Activated CD4-positive, alpha-beta T cell treated with anti-CD3 and anti-CD28 coated beads for 1 hour (primary cell): ENCODE results near the gene BARHL1.

Experiments
- DNase-seq: peaks from one replicate; pipeline ENCODE4 v3.0.0-alpha.2; 2020

The BARHL1 gene

GRCh38 chr9:132588501-132589147, 6.2 kb downstream of the BARHL1 start:
- no peak for DNase-seq

- no peak for DNase-seq
Observed at GRCh38 chr9:132589148-132590036, 7.0 kb downstream of the BARHL1 start.

- no peak for DNase-seq
Observed at GRCh38 chr9:132590037-132590317, 7.6 kb downstream of the BARHL1 start.

- DNase-seq: no peak
Observed at GRCh38 chr9:132590318-132591182, 8.1 kb downstream of the BARHL1 start.

- no peak for DNase-seq
Observed at GRCh38 chr9:132591244-132591643, 8.8 kb downstream of the BARHL1 start.

GRCh38 chr9:132591751-132592314, 9.4 kb downstream of the BARHL1 start:
- DNase-seq: no peak

GRCh38 chr9:132592451-132592850, 10.0 kb downstream of the BARHL1 start:
- DNase-seq: no peak

- no peak for DNase-seq
Observed at GRCh38 chr9:132594412-132594811, 12.0 kb downstream of the BARHL1 start.

- no peak for DNase-seq
Observed at GRCh38 chr9:132595319-132595718, 12.9 kb downstream of the BARHL1 start.

- DNase-seq: no peak
Observed at GRCh38 chr9:132596200-132596599, 13.8 kb downstream of the BARHL1 start.

GRCh38 chr9:132597073-132597775, 14.8 kb downstream of the BARHL1 start:
- no peak for DNase-seq

- no peak for DNase-seq
Observed at GRCh38 chr9:132600326-132600984, 18.0 kb downstream of the BARHL1 start.

GRCh38 chr9:132602207-132602606, 19.8 kb downstream of the BARHL1 start:
- DNase-seq: no peak

- no peak for DNase-seq
Observed at GRCh38 chr9:132605387-132605786, 23.0 kb downstream of the BARHL1 start.

- no peak for DNase-seq
Observed at GRCh38 chr9:132606066-132606465, 23.7 kb downstream of the BARHL1 start.

GRCh38 chr9:132609184-132609583, 26.8 kb downstream of the BARHL1 start:
- no peak for DNase-seq

GRCh38 chr9:132609829-132610228, 27.4 kb downstream of the BARHL1 start:
- DNase-seq: no peak

GRCh38 chr9:132610661-132611060, 28.3 kb downstream of the BARHL1 start:
- no peak for DNase-seq

GRCh38 chr9:132614324-132614723, 31.9 kb downstream of the BARHL1 start:
- no peak for DNase-seq

- no peak for DNase-seq
Observed at GRCh38 chr9:132615774-132616173, 33.4 kb downstream of the BARHL1 start.

GRCh38 chr9:132616725-132617124, 34.3 kb downstream of the BARHL1 start:
- no peak for DNase-seq

- DNase-seq: no peak
Observed at GRCh38 chr9:132622159-132622558, 39.8 kb downstream of the BARHL1 start.
